Osteoblast (primary cell): ENCODE measurements around the gene SNTG2. TPM values are rescaled to one million over a fixed set of nuclear protein-coding genes. Genes with fewer than 3 reads are reported as not detected.

Experiments
- DNase-seq: peaks from one replicate; pipeline ENCODE4 v3.0.0; 2011; ENCODE audit warnings: low spot score, mixed read lengths; ENCODE audit not compliant: insufficient read length; ENCODE audit errors: missing footprints
- H2AFZ ChIP-seq: 2 replicates; pipeline ENCODE4 v1.6.0; 2011; ENCODE audit warnings: mild to moderate bottlenecking, low read length
- H3K27ac ChIP-seq: 2 replicates; pipeline ENCODE4 v1.5.1; 2011; ENCODE audit warnings: mild to moderate bottlenecking, low read depth, low read length, moderate library complexity
- H3K27me3 ChIP-seq: 2 replicates; pipeline ENCODE4 v1.6.0; 2012; ENCODE audit warnings: mild to moderate bottlenecking, control low read depth, inconsistent platforms, low read length, moderate library complexity; ENCODE audit not compliant: insufficient read depth
- H3K36me3 ChIP-seq: 2 replicates; pipeline ENCODE4 v1.5.1; 2011; ENCODE audit warnings: mild to moderate bottlenecking, low read length, control low read depth, moderate library complexity; ENCODE audit not compliant: insufficient read depth
- H3K4me1 ChIP-seq: 2 replicates; pipeline ENCODE4 v1.5.1; 2011; ENCODE audit warnings: mild to moderate bottlenecking, low read length, control low read depth, moderate library complexity; ENCODE audit not compliant: insufficient read depth
- H3K4me2 ChIP-seq: 2 replicates; pipeline ENCODE4 v1.6.0; 2011; ENCODE audit warnings: mild to moderate bottlenecking, low read length; ENCODE audit not compliant: insufficient read depth
- H3K4me3 ChIP-seq: fragments of 200-600 bp; sonication (generic); 3 replicates; pipeline ENCODE4 v1.5.1; 2012; ENCODE audit warnings: mild to moderate bottlenecking, low read length, inconsistent platforms; ENCODE audit not compliant: insufficient read depth
- H3K79me2 ChIP-seq: 2 replicates; pipeline ENCODE4 v1.6.0; 2012; ENCODE audit warnings: mild to moderate bottlenecking, low read length, control low read depth, inconsistent platforms; ENCODE audit not compliant: insufficient read depth
- H3K9me3 ChIP-seq: 2 replicates; pipeline ENCODE4 v1.5.1; 2011; ENCODE audit warnings: low read depth, low read length, control low read depth
- H4K20me1 ChIP-seq: 2 replicates; pipeline ENCODE4 v1.6.0; 2012; ENCODE audit warnings: mild to moderate bottlenecking, low read length, control low read depth; ENCODE audit not compliant: insufficient read depth
- CTCF ChIP-seq: IDR thresholded peaks from 2 replicates; pipeline ENCODE4 v1.5.1; 2011; ENCODE audit warnings: mild to moderate bottlenecking, low read depth, low read length, moderate library complexity; ENCODE audit errors: extremely low read depth
- total RNA-seq: library from RNA; depleted of rRNA; stranded (reverse); fragments of >200 nt; gene quantifications from 2 replicates; pipeline ENCODE4 v1.2.3, GENCODE V29; 2012

Gene SNTG2
- total RNA-seq, 1 donor: 1.4 TPM

DNA sequence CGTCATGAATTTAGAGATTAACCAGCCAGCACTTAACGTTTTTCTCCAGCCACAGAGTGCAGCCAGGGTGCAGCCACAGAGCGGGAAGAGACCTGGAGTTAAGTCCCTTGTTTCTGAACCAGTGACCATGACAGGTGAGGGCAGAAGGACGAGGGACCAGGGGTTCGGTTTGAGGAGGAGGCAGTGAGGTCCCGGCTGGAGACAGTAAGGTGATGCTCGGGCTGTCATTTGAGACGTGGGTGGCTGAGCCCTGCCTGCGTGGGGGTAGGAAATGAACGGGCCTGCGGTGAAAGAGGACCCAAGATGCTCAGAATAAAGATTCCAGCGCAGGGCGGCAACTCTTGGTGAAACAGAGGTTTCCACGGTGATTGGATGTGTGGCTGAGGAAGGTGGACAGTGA is 205.9 kb downstream of the SNTG2 start:
- no peak overlapping the region for H2AFZ ChIP-seq
- H3K79me2 ChIP-seq: no peaks in the 10 kb centered on the region
- H3K27ac ChIP-seq: no peak overlapping the region
- TF ChIP-seq CTCF: no peak
- no peaks in the 10 kb centered on the region for H3K4me1 ChIP-seq
- H3K36me3 ChIP-seq: no peaks in the 10 kb centered on the region
- H3K9me3 ChIP-seq: no peaks in the 10 kb centered on the region
- H3K4me3 ChIP-seq: no peak overlapping the region
- no peak overlapping the region for H3K4me2 ChIP-seq
- no peak for DNase-seq
- no peaks in the 10 kb centered on the region for H3K27me3 ChIP-seq
- no peaks in the 10 kb centered on the region for H4K20me1 ChIP-seq

DNA sequence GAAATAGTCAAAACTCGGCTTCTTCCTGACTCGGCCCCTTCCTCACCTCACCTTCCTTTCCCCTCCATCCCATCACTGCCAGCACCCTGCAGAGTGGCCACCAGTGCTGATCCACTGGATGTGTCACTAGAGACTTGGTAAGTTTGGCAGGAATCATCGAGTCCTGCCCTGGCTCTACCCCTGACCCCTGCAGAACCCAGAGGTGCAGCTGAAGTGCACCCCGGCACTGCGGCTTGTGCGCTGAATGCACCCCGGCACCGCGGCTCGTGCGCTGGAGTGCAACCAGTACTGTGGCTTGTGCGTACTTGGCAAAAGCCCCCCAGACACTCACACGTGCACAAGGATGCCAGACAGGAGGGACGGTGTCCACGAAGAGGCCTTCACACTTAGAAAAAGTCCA is 206.5 kb downstream of the SNTG2 start:
- no peak overlapping the region for H3K4me2 ChIP-seq
- H3K4me1 ChIP-seq: no peaks in the 10 kb centered on the region
- no peaks in the 10 kb centered on the region for H3K36me3 ChIP-seq
- H3K9me3 ChIP-seq: no peaks in the 10 kb centered on the region
- no peak for TF ChIP-seq CTCF
- DNase-seq: no peak
- H4K20me1 ChIP-seq: no peaks in the 10 kb centered on the region
- H3K27ac ChIP-seq: no peak overlapping the region
- no peaks in the 10 kb centered on the region for H3K27me3 ChIP-seq
- H2AFZ ChIP-seq: no peak overlapping the region
- no peak overlapping the region for H3K4me3 ChIP-seq
- no peaks in the 10 kb centered on the region for H3K79me2 ChIP-seq

- H3K4me3 ChIP-seq: no peak overlapping the region
- no peaks in the 10 kb centered on the region for H3K36me3 ChIP-seq
- no peak for DNase-seq
- H4K20me1 ChIP-seq: no peaks in the 10 kb centered on the region
- H3K4me1 ChIP-seq: no peaks in the 10 kb centered on the region
- no peaks in the 10 kb centered on the region for H3K79me2 ChIP-seq
- TF ChIP-seq CTCF: no peak
- H3K9me3 ChIP-seq: no peaks in the 10 kb centered on the region
- H3K27me3 ChIP-seq: no peaks in the 10 kb centered on the region
- no peak overlapping the region for H2AFZ ChIP-seq
- no peak overlapping the region for H3K27ac ChIP-seq
- H3K4me2 ChIP-seq: no peak overlapping the region
Observed at GRCh38 chr2:1159013-1159412, 208.4 kb downstream of the SNTG2 start.

- TF ChIP-seq CTCF: no peak
- no peak for DNase-seq
- no peaks in the 10 kb centered on the region for H3K9me3 ChIP-seq
Observed at GRCh38 chr2:1162246-1162645, 211.6 kb downstream of the SNTG2 start.

More at GRCh38 chr2:1162246-1162645, 211.6 kb downstream of the SNTG2 start:
- Histone ChIP-seq H3K4me1 (no peaks in the 10 kb centered on the region), H3K36me3 (no peaks in the 10 kb centered on the region), H3K27me3 (no peaks in the 10 kb centered on the region), H3K4me3 (no peak overlapping the region), H4K20me1 (no peaks in the 10 kb centered on the region), H3K4me2 (no peak overlapping the region), H3K27ac (no peak overlapping the region), H2AFZ (no peak overlapping the region), H3K79me2 (no peaks in the 10 kb centered on the region)
